Keratinocyte (primary cell): ENCODE measurements around the gene DHTKD1. TPM values are rescaled to one million over a fixed set of nuclear protein-coding genes. Genes with fewer than 3 reads are reported as not detected.

Experiments
- DNase-seq: peaks from one replicate; pipeline ENCODE4 v3.0.0-alpha.2; 2011; ENCODE audit warnings: low read depth, missing footprints, low spot score
- FAIRE-seq: peaks from 2 replicates; lab custom pipeline; 2011; peaks lifted over from hg19 to GRCh38; lab: Jason Lieb, UNC
- H2AFZ ChIP-seq: 2 replicates; pipeline ENCODE4 v1.6.0; 2012; ENCODE audit warnings: low read length, control low read depth, inconsistent platforms; ENCODE audit not compliant: control insufficient read depth
- H3K27ac ChIP-seq: 2 replicates; pipeline ENCODE4 v1.5.1; 2011; ENCODE audit warnings: low read length; ENCODE audit not compliant: control insufficient read depth, insufficient read depth
- H3K27me3 ChIP-seq: 3 replicates; pipeline ENCODE4 v1.6.0; 2011; ENCODE audit warnings: low read length; ENCODE audit not compliant: control insufficient read depth, insufficient read depth; ENCODE audit errors: extremely low read depth
- H3K36me3 ChIP-seq, 2 experiments: 2 replicates in 1 of 2; 3 replicates in 1 of 2; pipeline ENCODE4 v1.5.1; 2011; ENCODE audit warnings: low read length in 2 of 2, mild to moderate bottlenecking in 1 of 2; ENCODE audit not compliant: control insufficient read depth in 2 of 2, insufficient read depth in 2 of 2; ENCODE audit errors: extremely low read depth in 1 of 2
- H3K4me1 ChIP-seq: 3 replicates; pipeline ENCODE4 v1.5.1; 2011; ENCODE audit warnings: low read length; ENCODE audit not compliant: control insufficient read depth, insufficient read depth; ENCODE audit errors: extremely low read depth
- H3K4me2 ChIP-seq: 3 replicates; pipeline ENCODE4 v1.6.0; 2011; ENCODE audit warnings: low read depth, low read length; ENCODE audit not compliant: control insufficient read depth, insufficient read depth; ENCODE audit errors: extremely low read depth
- H3K4me3 ChIP-seq, 3 experiments: fragments of 200-600 bp in 1 of 3; sonication (generic) in 1 of 3; 2 replicates in 2 of 3; 3 replicates in 1 of 3; pipeline ENCODE4 v1.5.1; 2011 to 2016; ENCODE audit warnings: low read length in 3 of 3, mild to moderate bottlenecking in 3 of 3, control low read depth in 2 of 3, inconsistent platforms in 1 of 3, low read depth in 1 of 3, mixed read lengths in 1 of 3, mixed run types in 1 of 3, moderate library complexity in 1 of 3; ENCODE audit not compliant: control insufficient read depth in 2 of 3, insufficient read depth in 2 of 3; ENCODE audit errors: extremely low read depth in 1 of 3
- H3K79me2 ChIP-seq: 2 replicates; pipeline ENCODE4 v1.6.0; 2012; ENCODE audit warnings: low read length; ENCODE audit not compliant: control insufficient read depth, insufficient read depth
- H3K9ac ChIP-seq: 3 replicates; pipeline ENCODE4 v1.6.0; 2011; ENCODE audit warnings: low read length; ENCODE audit not compliant: control insufficient read depth, insufficient read depth; ENCODE audit errors: extremely low read depth
- H3K9me1 ChIP-seq: 3 replicates; pipeline ENCODE4 v1.6.0; 2011; ENCODE audit warnings: low read length; ENCODE audit not compliant: control insufficient read depth, insufficient read depth; ENCODE audit errors: extremely low read depth
- H3K9me3 ChIP-seq: 2 replicates; pipeline ENCODE4 v1.5.1; 2012; ENCODE audit warnings: low read depth, low read length; ENCODE audit not compliant: control insufficient read depth
- H4K20me1 ChIP-seq: 3 replicates; pipeline ENCODE4 v1.6.0; 2011; ENCODE audit warnings: low read length; ENCODE audit not compliant: control insufficient read depth, insufficient read depth; ENCODE audit errors: extremely low read depth
- EZH2 ChIP-seq: IDR thresholded peaks from one replicate; pipeline ENCODE4 v1.6.1; 2012; ENCODE audit warnings: inconsistent platforms, mild to moderate bottlenecking, low read length, moderate library complexity
- dilution Hi-C: fragments of 300-500 bp; cut with MboI; formaldehyde crosslinking; loops from one replicate; pipeline ENCODE4 v1.7.0; 2020; ENCODE audit warnings: low sequenced_read_pairs; ENCODE audit not compliant: extremely low pct_ligation_motif_present
- polyA plus RNA-seq, 5 experiments: library from polyadenylated mRNA; depleted of rRNA in 3 of 5; stranded (reverse) in 3 of 5; stranded (forward) in 1 of 5; unstranded in 1 of 5; fragments of >200 nt; gene quantifications; 1 replicate in 1 of 5; 2 replicates in 3 of 5; 3 replicates in 1 of 5; pipeline versions ENCODE4 v1.2.1 to v1.2.3, GENCODE V29; 2011 to 2012; ENCODE audit warnings: missing spikeins in 2 of 5, low read depth in 1 of 5, low replicate concordance in 1 of 5
- TF ChIP-seq, protein P1 (sequence below), 3 experiments: IDR thresholded peaks in 1 of 3; conservative IDR thresholded peaks in 1 of 3; optimal IDR thresholded peaks in 1 of 3; 2 replicates in 2 of 3; 3 replicates in 1 of 3; pipeline versions ENCODE3 to v1.5.1; 2011; ENCODE audit warnings: low read length in 3 of 3, mild to moderate bottlenecking in 3 of 3, moderate library complexity in 2 of 3, control low read depth in 1 of 3, inconsistent platforms in 1 of 3; ENCODE audit not compliant: insufficient read depth in 2 of 3; ENCODE audit errors: extremely low read depth in 1 of 3

The DHTKD1 gene
- polyA plus RNA-seq, 1 donor (not counting 4 experiments of a cell fraction or from before 2014, with no cell fraction given) = 12.8 TPM

DNA sequence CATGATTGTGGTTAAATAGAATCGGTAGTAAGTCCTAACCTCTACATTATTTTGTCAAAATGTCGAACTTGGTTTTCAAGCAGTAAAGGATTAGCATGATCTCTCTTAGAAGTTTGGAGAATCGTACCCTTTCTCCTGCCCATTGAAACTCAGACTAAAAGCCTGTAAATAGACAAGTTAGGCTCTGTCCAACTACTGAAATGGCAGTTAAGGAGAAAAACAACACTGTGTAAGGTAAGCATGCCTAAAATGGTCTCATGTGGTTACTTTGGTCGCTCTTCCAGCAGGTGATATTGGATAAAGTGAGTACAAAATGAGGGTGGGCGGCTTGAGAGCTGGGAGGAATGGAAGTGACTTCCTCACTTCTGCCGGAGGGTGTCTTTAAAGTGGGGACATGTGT is 85.8 kb downstream of the DHTKD1 start:
- DNase-seq (no peak), FAIRE-seq (no peak)
- no peak overlapping the region for H3K9ac ChIP-seq
- no peak overlapping the region for H3K4me2 ChIP-seq
- H3K27ac ChIP-seq = no peak overlapping the region
- H3K4me3 ChIP-seq = no peak overlapping the region
- H3K9me3 ChIP-seq = no peaks in the 10 kb centered on the region
- dilution Hi-C loops = no loop called here
- H2AFZ ChIP-seq = no peak overlapping the region
- no peaks in the 10 kb centered on the region for H3K79me2 ChIP-seq
- H3K9me1 ChIP-seq = no peaks in the 10 kb centered on the region
- no peaks in the 10 kb centered on the region for H3K4me1 ChIP-seq
- H4K20me1 ChIP-seq = no peaks in the 10 kb centered on the region
- TF ChIP-seq EZH2 = no peak
- TF ChIP-seq, protein P1, sequence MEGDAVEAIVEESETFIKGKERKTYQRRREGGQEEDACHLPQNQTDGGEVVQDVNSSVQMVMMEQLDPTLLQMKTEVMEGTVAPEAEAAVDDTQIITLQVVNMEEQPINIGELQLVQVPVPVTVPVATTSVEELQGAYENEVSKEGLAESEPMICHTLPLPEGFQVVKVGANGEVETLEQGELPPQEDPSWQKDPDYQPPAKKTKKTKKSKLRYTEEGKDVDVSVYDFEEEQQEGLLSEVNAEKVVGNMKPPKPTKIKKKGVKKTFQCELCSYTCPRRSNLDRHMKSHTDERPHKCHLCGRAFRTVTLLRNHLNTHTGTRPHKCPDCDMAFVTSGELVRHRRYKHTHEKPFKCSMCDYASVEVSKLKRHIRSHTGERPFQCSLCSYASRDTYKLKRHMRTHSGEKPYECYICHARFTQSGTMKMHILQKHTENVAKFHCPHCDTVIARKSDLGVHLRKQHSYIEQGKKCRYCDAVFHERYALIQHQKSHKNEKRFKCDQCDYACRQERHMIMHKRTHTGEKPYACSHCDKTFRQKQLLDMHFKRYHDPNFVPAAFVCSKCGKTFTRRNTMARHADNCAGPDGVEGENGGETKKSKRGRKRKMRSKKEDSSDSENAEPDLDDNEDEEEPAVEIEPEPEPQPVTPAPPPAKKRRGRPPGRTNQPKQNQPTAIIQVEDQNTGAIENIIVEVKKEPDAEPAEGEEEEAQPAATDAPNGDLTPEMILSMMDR (optimal IDR thresholded peaks at IDR 0.05 in 1 of 3, IDR thresholded peaks at IDR 0.05 in 1 of 3, conservative IDR thresholded peaks at IDR 0.05 in 1 of 3; ENCODE audit: extremely low read depth in 1 of 3, insufficient read depth in 2 of 3, low read length in 3 of 3) = no peak
- H3K36me3 ChIP-seq = peaks cover 3 to 16% of the 10 kb centered on the region in 2 experiments
- H3K27me3 ChIP-seq = no peaks in the 10 kb centered on the region

DNA sequence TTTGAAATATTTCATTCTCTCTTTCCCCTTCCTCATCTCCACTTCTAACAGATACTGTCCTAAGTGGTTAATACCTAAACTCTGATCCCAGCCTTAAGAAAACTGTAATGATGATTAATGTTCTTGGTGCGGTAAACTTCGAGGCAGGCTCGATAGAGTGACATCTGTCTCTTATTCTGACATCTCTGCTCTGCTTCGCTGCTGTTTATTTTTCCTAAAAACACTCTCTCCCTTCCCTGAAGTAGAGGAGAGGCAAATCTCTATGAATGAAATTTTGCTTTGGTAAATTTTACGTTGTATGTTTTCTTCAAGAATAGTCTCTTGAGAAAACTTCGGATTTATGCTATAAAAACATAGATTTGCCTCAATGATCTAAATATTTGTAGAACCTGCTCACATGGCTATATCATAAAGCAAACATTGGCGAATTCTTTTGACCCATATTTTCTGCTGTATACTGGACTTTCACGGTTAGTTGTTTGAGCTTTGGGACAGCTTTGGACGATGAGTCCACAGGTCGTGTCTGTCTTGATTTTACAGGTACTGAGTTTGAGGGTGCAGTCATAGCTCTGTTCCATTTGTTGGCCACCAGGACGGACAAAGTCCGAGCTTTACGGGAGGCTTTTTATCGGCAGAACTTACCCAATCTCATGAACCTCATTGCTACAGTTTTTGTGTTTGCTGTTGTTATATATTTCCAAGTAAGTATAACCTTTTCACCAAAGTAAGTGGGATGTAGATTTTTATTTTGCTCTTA is 87.8 kb downstream of the DHTKD1 start:
- no peak overlapping the region for H3K4me3 ChIP-seq
- H4K20me1 ChIP-seq = no peaks in the 10 kb centered on the region
- H3K36me3 ChIP-seq = peaks cover 0 to 15% of the 10 kb centered on the region in 2 experiments
- DNase-seq = no peak
- H3K9me1 ChIP-seq = no peaks in the 10 kb centered on the region
- H3K27ac ChIP-seq = no peak overlapping the region
- no peak overlapping the region for H2AFZ ChIP-seq
- H3K4me2 ChIP-seq = no peak overlapping the region
- H3K9me3 ChIP-seq = no peaks in the 10 kb centered on the region
- H3K9ac ChIP-seq = no peak overlapping the region
- no peaks in the 10 kb centered on the region for H3K79me2 ChIP-seq
- no peaks in the 10 kb centered on the region for H3K4me1 ChIP-seq
- dilution Hi-C loops = no loop called here
- TF ChIP-seq, protein P1 (optimal IDR thresholded peaks at IDR 0.05 in 1 of 3, IDR thresholded peaks at IDR 0.05 in 1 of 3, conservative IDR thresholded peaks at IDR 0.05 in 1 of 3; ENCODE audit: extremely low read depth in 1 of 3, insufficient read depth in 2 of 3, low read length in 3 of 3) = no peak
- no peaks in the 10 kb centered on the region for H3K27me3 ChIP-seq
- no peak for FAIRE-seq
